IMR-90 (cell line): ENCODE data around the gene BCL2L11. TPM values are rescaled to one million over a fixed set of nuclear protein-coding genes. Genes with fewer than 3 reads are reported as not detected.

Experiments used
- ATAC-seq: fragments of 200-7000 bp; cut with Tn5 transposase; 2 replicates; pipeline ENCODE4 v1.9.1; 2020; ENCODE audit warnings: low read depth, mild to moderate bottlenecking, moderate library complexity
- BruUV-seq: library from RNA; stranded (reverse); fragments of 400-500 nt; replicated peaks from 2 replicates; lab custom pipeline; 2021; lab: Mats Ljungman, UMichigan
- CTCF ChIA-PET: fragments of 300-600 bp; formaldehyde crosslinking; extraction: SDS; loops from one replicate; lab custom pipeline; 2021; ENCODE audit warnings: antibody characterized with exemption; lab: Yijun Ruan, JAX
- POLR2A ChIA-PET: fragments of 300-600 bp; sonication (Branson Sonifier 250); formaldehyde crosslinking; loops from one replicate; lab custom pipeline; 2022; ENCODE audit warnings: antibody characterized with exemption; ENCODE audit not compliant: unreplicated experiment; lab: Charles Lee
- DNase-seq: peaks from one replicate; pipeline ENCODE4 v3.0.0; 2013
- H2AFZ ChIP-seq: replicated peaks from 2 replicates; pipeline ENCODE3; 2013; ENCODE audit warnings: low read length, mild to moderate bottlenecking; ENCODE audit not compliant: poor library complexity
- H2AK5ac ChIP-seq: 2 replicates; pipeline ENCODE4 v1.6.1; 2013; ENCODE audit warnings: low read depth, low read length, inconsistent platforms
- H2AK9ac ChIP-seq: replicated peaks from 2 replicates; pipeline ENCODE3; 2013; ENCODE audit warnings: mild to moderate bottlenecking, low read depth, low read length, moderate library complexity; ENCODE audit not compliant: poor library complexity
- H2BK120ac ChIP-seq: 2 replicates; pipeline ENCODE4 v1.6.1; 2013; ENCODE audit warnings: low read depth, low read length, inconsistent platforms
- H2BK15ac ChIP-seq: 3 replicates; pipeline ENCODE4 v1.6.1; 2013; ENCODE audit warnings: low read depth, low read length, inconsistent platforms
- H2BK20ac ChIP-seq: 2 replicates; pipeline ENCODE4 v1.6.1; 2013; ENCODE audit warnings: low read depth, mild to moderate bottlenecking, inconsistent platforms, low read length, moderate library complexity
- H2BK5ac ChIP-seq: 2 replicates; pipeline ENCODE4 v1.6.1; 2013; ENCODE audit warnings: mild to moderate bottlenecking, low read depth, low read length, inconsistent platforms; ENCODE audit not compliant: poor library complexity, severe bottlenecking
- H3K14ac ChIP-seq: replicated peaks from 2 replicates; pipeline ENCODE4 v1.6.1; 2013; ENCODE audit warnings: low read depth, low read length, inconsistent platforms
- H3K18ac ChIP-seq: 2 replicates; pipeline ENCODE4 v1.6.1; 2013; ENCODE audit warnings: low read depth, low read length, control low read depth
- H3K23ac ChIP-seq: 2 replicates; pipeline ENCODE4 v1.6.1; 2013; ENCODE audit warnings: low read depth, low read length, inconsistent platforms
- H3K27ac ChIP-seq: 2 replicates; pipeline ENCODE4 v1.5.1; 2013; ENCODE audit warnings: mild to moderate bottlenecking, control low read depth, low read length; ENCODE audit not compliant: insufficient read depth
- H3K27me3 ChIP-seq: 2 replicates; pipeline ENCODE4 v1.6.1; 2013; ENCODE audit warnings: low read length; ENCODE audit not compliant: control insufficient read depth, insufficient read depth
- H3K36me3 ChIP-seq: 2 replicates; pipeline ENCODE4 v1.6.1; 2013; ENCODE audit warnings: low read length, mixed read lengths; ENCODE audit not compliant: control insufficient read depth, insufficient read depth
- H3K4ac ChIP-seq: 2 replicates; pipeline ENCODE4 v1.6.1; 2013; ENCODE audit warnings: low read depth, low read length, inconsistent platforms
- H3K4me1 ChIP-seq: 2 replicates; pipeline ENCODE4 v1.6.1; 2013; ENCODE audit warnings: low read length, mixed read lengths; ENCODE audit not compliant: control insufficient read depth, insufficient read depth
- H3K4me2 ChIP-seq: 2 replicates; pipeline ENCODE4 v1.6.1; 2013; ENCODE audit warnings: low read depth, mild to moderate bottlenecking, control low read depth, low read length, moderate library complexity
- H3K4me3 ChIP-seq: 2 replicates; pipeline ENCODE4 v1.5.1; 2013; ENCODE audit warnings: low read depth, mild to moderate bottlenecking, control low read depth, low read length, moderate library complexity; ENCODE audit not compliant: insufficient read depth
- H3K56ac ChIP-seq: 2 replicates; pipeline ENCODE4 v1.6.1; 2013; ENCODE audit warnings: low read length, inconsistent platforms; ENCODE audit not compliant: insufficient read depth; ENCODE audit errors: extremely low read depth
- H3K79me1 ChIP-seq, 2 experiments: 2 replicates each; pipeline ENCODE4 v1.6.1; 2013; ENCODE audit warnings: low read length in 2 of 2, inconsistent platforms in 1 of 2, low read depth in 1 of 2
- H3K9ac ChIP-seq: 2 replicates; pipeline ENCODE4 v1.6.1; 2013; ENCODE audit warnings: low read depth, low read length, control low read depth
- H3K9me1 ChIP-seq: 2 replicates; pipeline ENCODE4 v1.6.1; 2013; ENCODE audit warnings: low read length, inconsistent platforms; ENCODE audit not compliant: insufficient read depth
- H3K9me3 ChIP-seq: 2 replicates; pipeline ENCODE4 v1.6.1; 2013; ENCODE audit warnings: low read length; ENCODE audit not compliant: control insufficient read depth, insufficient read depth
- H4K20me1 ChIP-seq: 2 replicates; pipeline ENCODE4 v1.6.1; 2013; ENCODE audit warnings: low read length, inconsistent platforms; ENCODE audit not compliant: insufficient read depth
- H4K5ac ChIP-seq: 2 replicates; pipeline ENCODE4 v1.6.1; 2013; ENCODE audit warnings: mild to moderate bottlenecking, low read depth, low read length, control low read depth
- H4K8ac ChIP-seq, 2 experiments: 2 replicates each; pipeline ENCODE4 v1.6.1; 2013; ENCODE audit warnings: low read depth in 2 of 2, low read length in 2 of 2, control low read depth in 1 of 2, inconsistent platforms in 1 of 2
- H4K91ac ChIP-seq: 2 replicates; pipeline ENCODE4 v1.6.1; 2013; ENCODE audit warnings: low read depth, low read length, inconsistent platforms; ENCODE audit not compliant: insufficient read depth
- BHLHE40 ChIP-seq: fragments of 150-350 bp; IDR thresholded peaks from 2 replicates; pipeline ENCODE4 v1.6.1; 2016; ENCODE audit warnings: mild to moderate bottlenecking, low read depth, low read length
- CEBPB ChIP-seq: IDR thresholded peaks from 2 replicates; pipeline ENCODE4 v1.6.1; 2012; ENCODE audit warnings: low read depth, low read length, improper control_type of control experiment
- CTCF ChIP-seq: conservative IDR thresholded peaks from 2 replicates; pipeline ENCODE4 v1.5.1; 2012; ENCODE audit warnings: mild to moderate bottlenecking, low read depth, low read length, improper control_type of control experiment
- ELK1 ChIP-seq: fragments of 150-350 bp; IDR thresholded peaks from 2 replicates; pipeline ENCODE4 v1.6.1; 2016; ENCODE audit warnings: low read depth, mild to moderate bottlenecking, low read length, moderate library complexity, borderline replicate concordance
- FOS ChIP-seq: fragments of 150-350 bp; IDR thresholded peaks from 2 replicates; pipeline ENCODE4 v1.6.1; 2016; ENCODE audit warnings: low read depth, low read length
- MAFK ChIP-seq: IDR thresholded peaks from 2 replicates; pipeline ENCODE4 v1.6.1; 2012; ENCODE audit warnings: low read depth, low read length, improper control_type of control experiment
- MAZ ChIP-seq: IDR thresholded peaks from 2 replicates; pipeline ENCODE4 v1.6.1; 2012; ENCODE audit warnings: low read depth, mild to moderate bottlenecking, low read length, improper control_type of control experiment, moderate library complexity, borderline replicate concordance
- MXI1 ChIP-seq: IDR thresholded peaks from 2 replicates; pipeline ENCODE4 v1.6.1; 2012; ENCODE audit warnings: low read depth, mild to moderate bottlenecking, low read length, moderate library complexity, borderline replicate concordance
- NFE2L2 ChIP-seq: fragments of 150-350 bp; IDR thresholded peaks from 2 replicates; pipeline ENCODE4 v1.6.1; 2016; ENCODE audit warnings: low read depth, mild to moderate bottlenecking, low read length
- RAD21 ChIP-seq: IDR thresholded peaks from 2 replicates; pipeline ENCODE4 v1.6.1; 2012; ENCODE audit warnings: low read length, improper control_type of control experiment
- RCOR1 ChIP-seq: IDR thresholded peaks from 2 replicates; pipeline ENCODE4 v1.6.1; 2012; ENCODE audit warnings: mild to moderate bottlenecking, low read length, improper control_type of control experiment; ENCODE audit not compliant: insufficient replicate concordance
- RFX5 ChIP-seq: IDR thresholded peaks from 2 replicates; pipeline ENCODE4 v1.8.0; 2012; ENCODE audit warnings: low read depth, mild to moderate bottlenecking, low read length, moderate library complexity
- SMC3 ChIP-seq: fragments of 150-350 bp; IDR thresholded peaks from 2 replicates; pipeline ENCODE4 v1.6.1; 2016; ENCODE audit warnings: low read depth, mild to moderate bottlenecking, antibody characterized with exemption, low read length, moderate library complexity
- USF2 ChIP-seq: fragments of 150-350 bp; IDR thresholded peaks from 2 replicates; pipeline ENCODE4 v1.6.1; 2017; ENCODE audit warnings: mild to moderate bottlenecking, antibody characterized with exemption, low read length, low read depth
- WGBS, 2 experiments: methylation state at CpG; one replicate each; pipeline versions ENCODE4 v1.1.5 to v1.1.7; 2013; ENCODE audit warnings: missing lambda C conversion rate in 2 of 2; ENCODE audit not compliant: insufficient read length in 1 of 2; ENCODE audit errors: extremely low coverage in 2 of 2; 5-methylcytosine and 5-hydroxymethylcytosine counted together
- dilution Hi-C: fragments of 300-500 bp; cut with HindIII; formaldehyde crosslinking; loops from one replicate; pipeline ENCODE4 v1.14.3; 2018; ENCODE audit warnings: low sequenced_read_pairs; ENCODE audit not compliant: unreplicated experiment
- in situ Hi-C: fragments of 300-500 bp; cut with MboI; formaldehyde crosslinking; loops from 3 replicates; pipeline ENCODE4 v1.14.3; 2019; ENCODE audit warnings: low sequenced_read_pairs, inconsistent platforms, mixed read lengths
- intact Hi-C: fragments of 100-400 bp; cut with micrococcal nuclease; formaldehyde crosslinking; loops from 2 replicates; pipeline ENCODE4 v1.10.0; 2022
- polyA plus RNA-seq, 3 experiments: library from polyadenylated mRNA; depleted of rRNA; stranded (reverse); fragments of >200 nt; gene quantifications; 2 replicates each; pipeline ENCODE4 v1.2.3, GENCODE V29; 2012; ENCODE audit warnings: low replicate concordance in 1 of 3
- total RNA-seq: library from RNA; depleted of rRNA; stranded (reverse); fragments of >200 nt; gene quantifications from 2 replicates; pipeline ENCODE4 v1.2.3, GENCODE V29; 2012

The BCL2L11 gene
- total and polyA plus RNA-seq, 2 of the 4 experiments (the other 2 are of a cell fraction), result 1.1 to 1.7 TPM

- Histone ChIP-seq H2AFZ (no peak overlapping the region), H3K4me2 (no peak overlapping the region), H3K4me1 (peaks cover 12% of the 10 kb centered on the region), H3K4me3 (no peak overlapping the region), H2AK5ac (no peak overlapping the region), H3K18ac (no peak overlapping the region), H3K36me3 (peaks cover 17% of the 10 kb centered on the region; the same call in 1 of the 2 replicates), H3K9ac (no peak overlapping the region), H3K27ac (no peak overlapping the region), H3K9me1 (peaks cover 13% of the 10 kb centered on the region; the same call in 1 of the 2 replicates), H2BK120ac (no peak overlapping the region), H3K56ac (no peak overlapping the region), H2BK20ac (no peak overlapping the region), H4K8ac (no peak overlapping the region), H3K79me1 (no peaks in the 10 kb centered on the region), H2BK15ac (no peak overlapping the region), H2AK9ac (no peak overlapping the region), H3K23ac (no peak overlapping the region), H4K91ac (no peak overlapping the region), H4K20me1 (peaks cover 23% of the 10 kb centered on the region), H4K5ac (no peak overlapping the region), H2BK5ac (no peak overlapping the region), H3K4ac (no peak overlapping the region), H3K9me3 (no peaks in the 10 kb centered on the region), H3K27me3 (peaks cover 7% of the 10 kb centered on the region), H3K14ac (no peak overlapping the region)
- CTCF ChIA-PET, result no interaction called here
- DNase-seq (no peak), ATAC-seq (no peak)
- in situ Hi-C loops (no loop called here), intact Hi-C loops (no loop called here), dilution Hi-C loops (no loop called here)
- no peak for TF ChIP-seq FOS
- no peak for TF ChIP-seq USF2
- no peak for TF ChIP-seq MAZ
- no peak for TF ChIP-seq ELK1
- TF ChIP-seq CEBPB, result no peak
- no peak for TF ChIP-seq RAD21
- no peak for TF ChIP-seq SMC3
- no peak for TF ChIP-seq BHLHE40
- no peak for TF ChIP-seq RCOR1
- no peak for TF ChIP-seq NFE2L2
- TF ChIP-seq MXI1, result no peak
- no peak for TF ChIP-seq RFX5
- TF ChIP-seq MAFK, result no peak
- no peak for TF ChIP-seq CTCF
- POLR2A ChIA-PET, result no interaction called here
- no TSS peak for BruUV-seq
- WGBS, 2 experiments, result no CpG with 5 or more reads among the region's 2 CpGs
Observed at GRCh38 chr2:111157798-111158197, 37.1 kb downstream of the BCL2L11 start.
